ENCODE data around the gene CABP4.
A peak's percentile ranks its signal among the peaks of the same experiment; 100 is the strongest.

CABP4 gene

DNA sequence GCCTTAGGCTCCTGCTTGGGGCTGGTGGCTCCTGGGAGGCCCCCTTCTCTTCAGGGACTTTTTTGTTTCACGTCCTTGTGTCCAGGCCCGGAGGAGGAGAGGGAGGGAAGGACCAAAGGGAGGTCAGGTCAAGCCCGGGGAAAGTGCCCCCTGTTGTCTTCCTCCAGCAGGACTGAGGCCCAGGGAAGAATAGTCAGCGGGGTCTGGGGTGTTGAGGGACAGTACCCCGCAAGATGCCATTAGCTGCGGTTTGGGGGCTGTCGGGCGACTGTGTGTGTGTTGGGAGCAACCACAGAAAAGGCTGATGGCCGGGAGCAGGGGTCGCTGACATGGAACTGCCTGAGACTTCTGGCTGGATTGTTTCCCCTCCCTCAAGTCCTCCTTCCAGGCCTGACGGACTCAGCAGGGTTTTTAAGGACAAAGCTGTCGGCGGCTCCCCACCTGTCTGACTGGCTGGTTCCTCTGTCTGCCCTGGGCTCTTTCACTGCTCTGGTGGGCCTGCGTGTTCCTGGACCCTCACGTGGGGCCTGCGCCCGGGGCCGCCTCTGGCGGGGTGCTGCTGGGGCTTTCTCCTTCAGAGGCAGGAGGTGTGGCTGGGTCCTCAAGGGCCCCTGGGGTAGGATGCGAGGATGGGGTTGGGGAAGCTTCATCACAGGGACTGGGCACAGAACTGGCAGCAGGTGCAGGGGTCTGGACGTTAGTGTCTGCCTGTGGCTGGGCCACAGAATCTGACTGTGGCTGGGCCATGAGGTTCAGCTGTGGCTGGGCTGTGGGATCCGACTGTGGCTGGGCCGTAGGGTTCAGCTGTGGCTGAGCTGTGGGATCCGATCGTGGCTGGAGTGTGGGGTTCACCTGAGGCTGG lies 4.1 kb upstream of the CABP4 start:
- Histone ChIP-seq H3K4me3 (ENCODE audit: low read depth, low read length) (no peak overlapping the region), H3K27me3 (ENCODE audit: control insufficient read depth, insufficient read depth, low read length) (no peaks in the 10 kb centered on the region; the same call in 1 of the 2 replicates), H3K9ac (ENCODE audit: low read length) (no peak overlapping the region), H3K9me3 (ENCODE audit: control insufficient read depth, insufficient read depth, low read depth, low read length) (no peaks in the 10 kb centered on the region), H3K27ac (ENCODE audit: low read depth, low read length) (no peak overlapping the region), H3K36me3 (ENCODE audit: control insufficient read depth, insufficient read depth, low read length) (no peaks in the 10 kb centered on the region), H3K4me1 (ENCODE audit: control insufficient read depth, insufficient read depth, low read length) (no peaks in the 10 kb centered on the region)

- no peaks in the 10 kb centered on the region; the same call in 1 of the 2 replicates for H3K27me3 ChIP-seq (ENCODE audit: control insufficient read depth, insufficient read depth, low read length)
Observed at GRCh38 chr11:67451658-67451976, 3.5 kb upstream of the CABP4 start.

DNA sequence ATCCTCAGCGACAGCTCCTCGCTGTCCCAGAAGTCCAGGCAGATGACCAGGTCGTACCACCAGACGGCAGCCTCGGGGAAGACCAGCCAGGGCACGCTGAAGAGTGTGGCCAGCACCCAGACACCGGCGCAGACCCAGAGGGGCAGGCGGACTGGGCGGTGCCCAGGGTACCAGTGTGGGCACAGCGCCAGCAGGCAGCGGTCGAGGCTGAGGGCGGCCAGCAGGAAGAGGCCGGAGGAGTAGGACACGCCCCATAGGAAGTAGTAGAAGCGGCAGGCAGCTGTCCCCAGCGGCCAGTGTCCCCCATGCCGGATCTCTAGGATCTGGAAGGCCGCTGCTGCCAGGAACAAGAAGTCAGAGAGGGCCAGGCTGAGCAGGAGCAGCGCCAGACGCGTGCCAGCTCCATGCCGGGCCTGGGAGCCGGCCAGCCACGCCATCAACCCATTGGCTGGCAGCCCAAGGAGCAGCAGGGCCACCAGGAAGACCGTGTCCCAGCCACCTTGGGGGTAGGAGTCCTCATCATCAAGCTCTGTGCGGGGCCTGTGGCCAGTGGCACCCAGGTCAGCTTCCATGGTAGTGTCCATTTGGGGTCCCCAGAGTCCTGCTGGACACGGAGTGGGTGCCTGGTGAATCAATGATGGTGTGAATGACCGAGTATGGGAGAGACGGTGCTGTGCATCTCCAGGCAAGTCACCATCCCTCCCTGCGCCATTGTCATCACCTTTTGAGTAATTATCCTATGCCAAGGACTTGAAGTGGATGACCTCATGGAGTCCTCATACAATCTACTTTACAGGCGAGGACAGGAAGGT lies 2.8 kb upstream of the CABP4 start, which contains the start of gene GPR152:
Gene GPR152, minus strand, starts transcription at position 589 of the 812 bp plus-strand sequence. Its CDS starts 5 bp downstream, at position 584.
- Histone ChIP-seq H3K27me3 (ENCODE audit: control insufficient read depth, insufficient read depth, low read length) (no peaks in the 10 kb centered on the region; the same call in 1 of the 2 replicates), H3K9ac (ENCODE audit: low read length) (no peak within 1 kb of the TSS), H3K36me3 (ENCODE audit: control insufficient read depth, insufficient read depth, low read length) (no peaks in the 10 kb centered on the region), H3K4me1 (ENCODE audit: control insufficient read depth, insufficient read depth, low read length) (no peaks in the 10 kb centered on the region), H3K9me3 (ENCODE audit: control insufficient read depth, insufficient read depth, low read depth, low read length) (no peaks in the 10 kb centered on the region), H3K27ac (ENCODE audit: low read depth, low read length) (no peak within 1 kb of the TSS), H3K4me3 (ENCODE audit: low read depth, low read length) (no peak within 1 kb of the TSS)

More at GRCh38 chr11:67451658-67451976, 3.5 kb upstream of the CABP4 start:
- Histone ChIP-seq H3K4me1 (ENCODE audit: control insufficient read depth, insufficient read depth, low read length) (no peaks in the 10 kb centered on the region), H3K9me3 (ENCODE audit: control insufficient read depth, insufficient read depth, low read depth, low read length) (no peaks in the 10 kb centered on the region), H3K9ac (ENCODE audit: low read length) (no peak overlapping the region), H3K27ac (ENCODE audit: low read depth, low read length) (no peak overlapping the region), H3K4me3 (ENCODE audit: low read depth, low read length) (no peak overlapping the region), H3K36me3 (ENCODE audit: control insufficient read depth, insufficient read depth, low read length) (no peaks in the 10 kb centered on the region)

DNA sequence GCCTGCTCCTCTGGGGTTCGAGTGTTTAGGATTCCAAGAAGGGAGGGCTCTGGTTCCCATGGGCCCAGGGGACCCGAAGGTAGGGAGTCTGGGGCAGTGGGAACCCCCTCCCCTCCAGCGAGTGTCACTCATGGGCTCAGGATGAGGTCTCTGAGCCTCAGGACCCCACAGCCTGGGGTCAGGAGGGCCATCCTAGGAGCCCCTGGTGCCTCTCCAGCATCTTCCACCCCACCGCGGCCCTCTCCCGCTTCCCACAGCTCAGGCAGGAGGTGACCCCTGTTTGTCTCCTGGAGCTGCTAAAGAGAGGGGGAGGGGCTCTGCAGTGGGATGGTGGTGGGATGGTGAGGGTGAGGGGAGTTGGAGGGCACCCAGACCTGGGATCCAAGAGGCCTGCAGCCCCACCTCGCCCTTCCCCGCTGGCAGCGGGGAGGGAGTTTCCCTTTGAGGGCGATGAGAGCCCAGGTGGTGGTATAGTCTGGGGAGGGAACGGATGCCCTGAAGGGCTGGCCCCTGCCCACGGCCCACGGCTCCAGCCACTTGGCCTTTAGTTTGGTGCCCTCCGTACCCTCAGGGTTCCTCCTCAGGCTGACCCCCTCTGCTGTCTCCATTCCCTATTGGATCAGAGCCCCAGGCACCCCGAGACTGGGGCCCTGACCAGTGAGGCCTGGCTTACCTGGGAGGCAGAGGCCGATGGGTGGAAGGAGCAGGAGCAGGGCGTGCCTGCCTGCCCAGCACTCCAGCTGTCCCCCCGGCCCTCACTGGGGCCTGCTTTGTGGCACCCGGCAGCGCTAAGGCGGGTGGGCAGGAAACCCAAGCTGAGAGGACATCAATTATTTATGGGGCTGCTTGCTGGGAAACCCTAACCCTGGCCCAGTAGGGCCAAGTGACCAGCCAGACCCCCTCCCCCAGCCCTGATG lies 1.1 kb upstream of the CABP4 start:
- H3K27me3 ChIP-seq (ENCODE audit: control insufficient read depth, insufficient read depth, low read length), result no peaks in the 10 kb centered on the region; the same call in 1 of the 2 replicates
- H3K4me1 ChIP-seq (ENCODE audit: control insufficient read depth, insufficient read depth, low read length), result no peaks in the 10 kb centered on the region
- H3K36me3 ChIP-seq (ENCODE audit: control insufficient read depth, insufficient read depth, low read length), result no peaks in the 10 kb centered on the region
- no peak overlapping the region for H3K4me3 ChIP-seq (ENCODE audit: low read depth, low read length)
- no peak overlapping the region for H3K9ac ChIP-seq (ENCODE audit: low read length)
- H3K27ac ChIP-seq (ENCODE audit: low read depth, low read length), result no peak overlapping the region
- H3K9me3 ChIP-seq (ENCODE audit: control insufficient read depth, insufficient read depth, low read depth, low read length), result no peaks in the 10 kb centered on the region

- Histone ChIP-seq H3K9me3 (ENCODE audit: control insufficient read depth, insufficient read depth, low read depth, low read length) (no peaks in the 10 kb centered on the region), H3K4me3 (ENCODE audit: low read depth, low read length) (no peak overlapping the region), H3K9ac (ENCODE audit: low read length) (no peak overlapping the region), H3K4me1 (ENCODE audit: control insufficient read depth, insufficient read depth, low read length) (no peaks in the 10 kb centered on the region), H3K27me3 (ENCODE audit: control insufficient read depth, insufficient read depth, low read length) (no peaks in the 10 kb centered on the region; the same call in 1 of the 2 replicates), H3K27ac (ENCODE audit: low read depth, low read length) (no peak overlapping the region), H3K36me3 (ENCODE audit: control insufficient read depth, insufficient read depth, low read length) (no peaks in the 10 kb centered on the region)
Observed at GRCh38 chr11:67456068-67456705, 1.0 kb downstream of the CABP4 start.

DNA sequence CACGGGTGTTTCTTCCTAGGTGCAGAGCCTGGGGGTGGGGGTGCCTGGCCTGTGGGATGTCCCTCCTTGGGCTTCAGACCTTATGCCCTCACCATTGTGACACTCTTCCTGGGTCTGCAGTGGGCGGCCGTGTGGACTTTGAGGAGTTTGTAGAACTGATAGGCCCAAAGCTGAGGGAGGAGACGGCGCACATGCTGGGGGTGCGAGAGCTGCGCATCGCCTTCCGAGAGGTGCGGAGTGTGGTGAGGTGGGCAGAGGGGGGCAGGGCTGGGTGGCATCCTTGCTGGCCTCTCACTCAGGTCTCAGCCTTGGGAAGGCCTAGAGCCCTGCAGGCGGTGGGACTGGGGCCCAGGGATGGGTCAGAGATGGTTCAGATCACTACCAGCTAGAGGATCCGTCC lies 2.3 kb downstream of the CABP4 start:
- no peaks in the 10 kb centered on the region for H3K4me1 ChIP-seq (ENCODE audit: control insufficient read depth, insufficient read depth, low read length)

DNA sequence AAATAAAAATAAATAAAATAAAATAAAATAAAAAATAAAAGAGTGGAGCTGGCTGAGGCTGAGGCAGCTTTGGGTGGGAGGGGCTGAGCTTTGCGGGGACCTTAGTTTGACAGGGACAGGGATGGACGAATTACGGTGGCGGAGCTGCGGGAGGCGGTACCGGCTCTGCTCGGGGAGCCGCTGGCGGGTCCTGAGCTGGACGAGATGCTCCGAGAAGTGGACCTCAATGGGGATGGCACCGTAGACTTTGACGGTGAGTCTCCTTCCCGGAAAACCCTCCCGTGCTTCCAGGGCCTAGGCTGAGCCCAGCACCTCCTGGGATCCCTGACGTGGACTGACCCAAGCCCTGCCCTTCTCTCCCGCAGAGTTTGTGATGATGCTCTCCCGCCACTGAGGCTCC lies 3.1 kb downstream of the CABP4 start:
- H3K27me3 ChIP-seq (ENCODE audit: control insufficient read depth, insufficient read depth, low read length), result no peaks in the 10 kb centered on the region; the same call in 1 of the 2 replicates
- no peaks in the 10 kb centered on the region for H3K4me1 ChIP-seq (ENCODE audit: control insufficient read depth, insufficient read depth, low read length)
- H3K9me3 ChIP-seq (ENCODE audit: control insufficient read depth, insufficient read depth, low read depth, low read length), result no peaks in the 10 kb centered on the region
- no peaks in the 10 kb centered on the region for H3K36me3 ChIP-seq (ENCODE audit: control insufficient read depth, insufficient read depth, low read length)
- H3K4me3 ChIP-seq (ENCODE audit: low read depth, low read length), result no peak overlapping the region
- H3K9ac ChIP-seq (ENCODE audit: low read length), result no peak overlapping the region
- H3K27ac ChIP-seq (ENCODE audit: low read depth, low read length), result no peak overlapping the region

More for the DNA sequence above, 2.3 kb downstream of the CABP4 start:
- no peak overlapping the region for H3K4me3 ChIP-seq (ENCODE audit: low read depth, low read length)
- no peak overlapping the region for H3K9ac ChIP-seq (ENCODE audit: low read length)
- H3K27ac ChIP-seq (ENCODE audit: low read depth, low read length), result no peak overlapping the region
- H3K9me3 ChIP-seq (ENCODE audit: control insufficient read depth, insufficient read depth, low read depth, low read length), result no peaks in the 10 kb centered on the region
- H3K27me3 ChIP-seq (ENCODE audit: control insufficient read depth, insufficient read depth, low read length), result no peaks in the 10 kb centered on the region; the same call in 1 of the 2 replicates
- H3K36me3 ChIP-seq (ENCODE audit: control insufficient read depth, insufficient read depth, low read length), result no peaks in the 10 kb centered on the region

- H3K36me3 ChIP-seq (ENCODE audit: control insufficient read depth, insufficient read depth, low read length), result no peaks in the 10 kb centered on the region
- H3K4me1 ChIP-seq (ENCODE audit: control insufficient read depth, insufficient read depth, low read length), result peaks cover 17% of the 10 kb centered on the region
- no peak overlapping the region for H3K27ac ChIP-seq (ENCODE audit: low read depth, low read length)
- H3K9me3 ChIP-seq (ENCODE audit: control insufficient read depth, insufficient read depth, low read depth, low read length), result no peaks in the 10 kb centered on the region
- H3K4me3 ChIP-seq (ENCODE audit: low read depth, low read length), result no peak overlapping the region
- no peaks in the 10 kb centered on the region for H3K27me3 ChIP-seq (ENCODE audit: control insufficient read depth, insufficient read depth, low read length)
- no peak overlapping the region for H3K9ac ChIP-seq (ENCODE audit: low read length)
Observed at GRCh38 chr11:67463186-67463585, 8.0 kb downstream of the CABP4 start.

DNA sequence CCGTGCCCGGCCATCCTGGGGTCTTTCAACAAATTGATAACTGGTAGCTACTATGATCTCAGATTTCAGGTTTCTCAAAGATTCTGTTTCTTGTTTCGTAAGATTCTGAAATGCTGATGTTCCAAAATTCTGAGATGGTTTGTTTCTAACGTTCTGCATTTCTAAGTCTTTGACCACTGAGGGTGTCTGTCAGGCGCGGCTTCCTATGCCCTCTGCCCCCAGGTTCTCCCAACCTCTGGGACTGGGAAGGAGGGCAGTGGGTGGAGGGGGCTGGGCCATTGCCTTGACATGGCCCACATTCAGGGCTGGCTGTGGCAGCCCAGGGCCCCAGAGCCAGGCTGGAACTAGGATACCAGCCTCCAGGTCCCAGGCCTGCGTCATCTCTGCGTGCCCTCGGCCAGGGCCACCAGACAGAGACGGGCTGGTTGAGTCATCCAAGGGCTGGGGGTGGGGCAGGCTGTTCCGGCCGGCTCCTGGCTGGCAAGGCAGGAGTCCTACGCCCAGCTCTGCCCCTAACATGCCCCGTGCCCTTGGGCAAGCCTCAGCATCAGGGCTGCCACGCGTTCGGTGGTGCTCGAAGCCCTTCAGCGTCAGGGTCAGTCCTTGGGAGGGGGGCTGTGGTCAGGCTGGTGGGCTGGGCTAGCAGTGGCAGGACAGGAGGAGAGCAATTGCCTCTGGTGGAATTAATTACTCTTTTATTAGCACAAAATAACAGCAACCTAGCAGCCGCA lies 8.7 kb downstream of the CABP4 start:
- H3K27me3 ChIP-seq (ENCODE audit: control insufficient read depth, insufficient read depth, low read length), result no peaks in the 10 kb centered on the region
- H3K27ac ChIP-seq (ENCODE audit: low read depth, low read length), result peak overlapping the region; percentile 34; the same call in 1 of the 2 replicates
- H3K4me1 ChIP-seq (ENCODE audit: control insufficient read depth, insufficient read depth, low read length), result peaks cover 19% of the 10 kb centered on the region
- no peaks in the 10 kb centered on the region for H3K9me3 ChIP-seq (ENCODE audit: control insufficient read depth, insufficient read depth, low read depth, low read length)
- H3K36me3 ChIP-seq (ENCODE audit: control insufficient read depth, insufficient read depth, low read length), result no peaks in the 10 kb centered on the region
- peak overlapping the region; percentile 44 for H3K4me3 ChIP-seq (ENCODE audit: low read depth, low read length)
- peak overlapping the region; percentile 57 for H3K9ac ChIP-seq (ENCODE audit: low read length)
